ENCODE data around the gene RPTOR.
"Not testable (repeated sequence)": the region's sequence is repeated elsewhere in the genome, so short reads cannot be mapped to it uniquely, and the experiment has no call there.

The RPTOR gene

GRCh38 chr17:80755650-80756405 lies 211.2 kb downstream of the RPTOR start:
- no peak for DNase-seq (ENCODE audit: low read depth in 4 of 4, low spot score in 1 of 4)

GRCh38 chr17:80758481-80759376 lies 214.1 kb downstream of the RPTOR start:
- no peak for DNase-seq (ENCODE audit: low read depth in 4 of 4, low spot score in 1 of 4)

GRCh38 chr17:80759377-80759673 lies 214.7 kb downstream of the RPTOR start:
- peak in 1 of 4 experiments; percentile 29 for DNase-seq (ENCODE audit: low read depth in 4 of 4, low spot score in 1 of 4)

GRCh38 chr17:80760511-80760911 lies 215.9 kb downstream of the RPTOR start:
- DNase-seq (ENCODE audit: low read depth in 4 of 4, low spot score in 1 of 4) = no peak

GRCh38 chr17:80761110-80761871 lies 216.7 kb downstream of the RPTOR start:
- DNase-seq (ENCODE audit: low read depth in 4 of 4, low spot score in 1 of 4) = peak in 3 of 4 experiments; percentile 31 to 78 (median 61)

GRCh38 chr17:80762076-80762475 lies 217.4 kb downstream of the RPTOR start:
- DNase-seq (ENCODE audit: low read depth in 4 of 4, low spot score in 1 of 4) = no peak

- no peak for DNase-seq (ENCODE audit: low read depth in 4 of 4, low spot score in 1 of 4)
Observed at GRCh38 chr17:80763293-80763867, 218.7 kb downstream of the RPTOR start.

GRCh38 chr17:80764627-80765145 lies 220.0 kb downstream of the RPTOR start:
- DNase-seq (ENCODE audit: low read depth in 4 of 4, low spot score in 1 of 4) = not testable (repeated sequence)

GRCh38 chr17:80765241-80765961 lies 220.8 kb downstream of the RPTOR start:
- no peak for DNase-seq (ENCODE audit: low read depth in 4 of 4, low spot score in 1 of 4)

- no peak for DNase-seq (ENCODE audit: low read depth in 4 of 4, low spot score in 1 of 4)
Observed at GRCh38 chr17:80766290-80766855, 221.7 kb downstream of the RPTOR start.

- no peak for DNase-seq (ENCODE audit: low read depth in 4 of 4, low spot score in 1 of 4)
Observed at GRCh38 chr17:80768389-80768788, 223.8 kb downstream of the RPTOR start.

- no peak for DNase-seq (ENCODE audit: low read depth in 4 of 4, low spot score in 1 of 4)
Observed at GRCh38 chr17:80768936-80769335, 224.3 kb downstream of the RPTOR start.

GRCh38 chr17:80769516-80769915 lies 224.9 kb downstream of the RPTOR start:
- DNase-seq (ENCODE audit: low read depth in 4 of 4, low spot score in 1 of 4) = no peak

- DNase-seq (ENCODE audit: low read depth in 4 of 4, low spot score in 1 of 4) = no peak
Observed at GRCh38 chr17:80769936-80770625, 225.4 kb downstream of the RPTOR start.

GRCh38 chr17:80770881-80771611 lies 226.4 kb downstream of the RPTOR start:
- no peak for DNase-seq (ENCODE audit: low read depth in 4 of 4, low spot score in 1 of 4)

- DNase-seq (ENCODE audit: low read depth in 4 of 4, low spot score in 1 of 4) = no peak
Observed at GRCh38 chr17:80771612-80772005, 227.0 kb downstream of the RPTOR start.

GRCh38 chr17:80772906-80773242 lies 228.2 kb downstream of the RPTOR start:
- DNase-seq (ENCODE audit: low read depth in 4 of 4, low spot score in 1 of 4) = no peak

- DNase-seq (ENCODE audit: low read depth in 4 of 4, low spot score in 1 of 4) = no peak
Observed at GRCh38 chr17:80773243-80773991, 228.8 kb downstream of the RPTOR start.

Data from stimulated activated CD4-positive, alpha-beta T cell treated with anti-CD3 and anti-CD28 coated beads, Interleukin-1b, Interleukin-23, amount 100 ng/mL, for 24 hours (primary cell).